GM13976 (cell line): ENCODE measurements around the gene LRRC8D.

Experiments used
- DNase-seq: peaks from one replicate; pipeline ENCODE4 v3.0.0; 2012; ENCODE audit warnings: low spot score
- CTCF ChIP-seq: IDR thresholded peaks from 2 replicates; pipeline ENCODE4 v1.5.1; 2012; ENCODE audit warnings: borderline replicate concordance, mild to moderate bottlenecking; ENCODE audit not compliant: insufficient read depth; ENCODE audit errors: extremely low read depth, missing control alignments, control extremely low read depth
- in situ Hi-C: fragments of 300-500 bp; cut with MboI; formaldehyde crosslinking; loops from one replicate; pipeline ENCODE4 v1.12.0; 2022; ENCODE audit warnings: low sequenced_read_pairs, mixed read lengths, inconsistent platforms; ENCODE audit not compliant: unreplicated experiment

The LRRC8D gene

GRCh38 chr1:89823679-89824292 is 3.0 kb downstream of the LRRC8D start:
- DNase-seq = no peak
- TF ChIP-seq CTCF = no peak
- in situ Hi-C loops = no loop called here

- DNase-seq = no peak
- no peak for TF ChIP-seq CTCF
- in situ Hi-C loops = no loop called here
Observed at GRCh38 chr1:89826594-89826993, 5.8 kb downstream of the LRRC8D start.

GRCh38 chr1:89827330-89827729 is 6.5 kb downstream of the LRRC8D start:
- in situ Hi-C loops = no loop called here
- no peak for TF ChIP-seq CTCF

GRCh38 chr1:89827902-89828301 is 7.1 kb downstream of the LRRC8D start:
- no peak for DNase-seq
- TF ChIP-seq CTCF = no peak
- in situ Hi-C loops = no loop called here

More at GRCh38 chr1:89827330-89827729, 6.5 kb downstream of the LRRC8D start:
- DNase-seq = no peak

GRCh38 chr1:89829186-89829585 is 8.4 kb downstream of the LRRC8D start:
- no peak for DNase-seq
- no peak for TF ChIP-seq CTCF
- in situ Hi-C loops = no loop called here

GRCh38 chr1:89831462-89832120 is 10.8 kb downstream of the LRRC8D start:
- no peak for DNase-seq
- in situ Hi-C loops = no loop called here
- TF ChIP-seq CTCF = no peak
